WTC11 (cell line): ENCODE data around the gene CBFA2T3. TPM values are rescaled to one million over a fixed set of nuclear protein-coding genes. Genes with fewer than 3 reads are reported as not detected.

Experiments used
- ATAC-seq: fragments of 200-7000 bp; cut with Tn5 transposase; 2 replicates; pipeline ENCODE4 v1.10.0; 2021; ENCODE audit warnings: mild to moderate bottlenecking, moderate library complexity
- CTCF ChIA-PET: fragments of 300-600 bp; sonication (Branson Sonifier 250); formaldehyde crosslinking; loops from one replicate; lab custom pipeline; 2021; ENCODE audit warnings: antibody characterized with exemption; lab: Charles Lee
- POLR2A ChIA-PET: fragments of 350-600 bp; sonication (Branson Sonifier 250); formaldehyde crosslinking; loops from one replicate; lab custom pipeline; 2021; ENCODE audit warnings: antibody characterized with exemption; lab: Charles Lee
- DNase-seq: peaks from one replicate; pipeline ENCODE4 v3.0.0; 2021; ENCODE audit warnings: low spot score
- H3K27ac Mint-ChIP-seq: 2 replicates; pipeline ENCODE4 v1.8.0; 2021; ENCODE audit warnings: mixed read lengths
- H3K27me3 Mint-ChIP-seq: 2 replicates; pipeline ENCODE4 v1.8.0; 2021; ENCODE audit warnings: low read depth, mild to moderate bottlenecking, moderate library complexity, mixed read lengths
- H3K36me3 Mint-ChIP-seq: 2 replicates; pipeline ENCODE4 v1.8.0; 2021; ENCODE audit warnings: mixed read lengths
- H3K4me1 Mint-ChIP-seq: 2 replicates; pipeline ENCODE4 v1.8.0; 2022; ENCODE audit warnings: mixed read lengths
- H3K4me3 Mint-ChIP-seq: 2 replicates; pipeline ENCODE4 v1.8.0; 2021; ENCODE audit warnings: mild to moderate bottlenecking, moderate library complexity, mixed read lengths
- H3K9me3 Mint-ChIP-seq: 2 replicates; pipeline ENCODE4 v1.8.0; 2021; ENCODE audit warnings: mixed read lengths
- ATF6 ChIP-seq: sonication (generic); formaldehyde crosslinking; IDR thresholded peaks from 2 replicates; pipeline ENCODE4 v1.8.1; 2023; ENCODE audit warnings: mild to moderate bottlenecking, missing genetic modification reagents
- CREB1 ChIP-seq: sonication (generic); formaldehyde crosslinking; IDR thresholded peaks from 2 replicates; pipeline ENCODE4 v1.8.0; 2023; ENCODE audit warnings: mild to moderate bottlenecking, missing genetic modification reagents
- E2F5 ChIP-seq: sonication (generic); formaldehyde crosslinking; IDR thresholded peaks from 2 replicates; pipeline ENCODE4 v1.8.1; 2022; ENCODE audit warnings: mild to moderate bottlenecking, moderate library complexity, missing genetic modification reagents
- ELF4 ChIP-seq: sonication (generic); formaldehyde crosslinking; IDR thresholded peaks from 2 replicates; pipeline ENCODE4 v1.8.1; 2022; ENCODE audit warnings: low read depth, mild to moderate bottlenecking, moderate library complexity, missing genetic modification reagents
- GRHL2 ChIP-seq: fragments of 250-450 bp; sonication (Bioruptor Pico); IDR thresholded peaks from 2 replicates; pipeline ENCODE4 v1.8.0; 2022; ENCODE audit warnings: mild to moderate bottlenecking, moderate library complexity; ENCODE audit not compliant: insufficient replicate concordance, severe bottlenecking
- HMGXB4 ChIP-seq: sonication (generic); formaldehyde crosslinking; IDR thresholded peaks from 2 replicates; pipeline ENCODE4 v1.8.1; 2023; ENCODE audit warnings: mild to moderate bottlenecking, moderate library complexity, missing genetic modification reagents
- KAT7 ChIP-seq: sonication (generic); formaldehyde crosslinking; IDR thresholded peaks from 2 replicates; pipeline ENCODE4 v1.8.1; 2023; ENCODE audit warnings: missing genetic modification reagents, mild to moderate bottlenecking, borderline replicate concordance
- NR2C2 ChIP-seq: sonication (generic); formaldehyde crosslinking; IDR thresholded peaks from 2 replicates; pipeline ENCODE4 v1.8.0; 2022; ENCODE audit warnings: mild to moderate bottlenecking, missing genetic modification reagents
- NR3C1 ChIP-seq: sonication (generic); formaldehyde crosslinking; conservative IDR thresholded peaks from 2 replicates; pipeline ENCODE4 v1.8.1; 2023; ENCODE audit warnings: low read depth, mild to moderate bottlenecking, missing genetic modification reagents
- PRDM15 ChIP-seq: sonication (generic); formaldehyde crosslinking; IDR thresholded peaks from 2 replicates; pipeline ENCODE4 v1.8.0; 2022; ENCODE audit warnings: missing genetic modification reagents
- SMAD3 ChIP-seq: sonication (generic); formaldehyde crosslinking; IDR thresholded peaks from 2 replicates; pipeline ENCODE4 v1.8.0; 2022; ENCODE audit warnings: missing genetic modification reagents, mild to moderate bottlenecking, borderline replicate concordance
- STAT6 ChIP-seq: sonication (generic); formaldehyde crosslinking; conservative IDR thresholded peaks from 2 replicates; pipeline ENCODE4 v1.8.1; 2023; ENCODE audit warnings: mild to moderate bottlenecking, low read depth, missing genetic modification reagents, moderate library complexity
- TEAD1 ChIP-seq: sonication (generic); formaldehyde crosslinking; IDR thresholded peaks from 2 replicates; pipeline ENCODE4 v1.8.0; 2022; ENCODE audit warnings: mild to moderate bottlenecking, missing genetic modification reagents
- ZBTB43 ChIP-seq: sonication (generic); formaldehyde crosslinking; IDR thresholded peaks from 2 replicates; pipeline ENCODE4 v1.8.1; 2023; ENCODE audit warnings: mild to moderate bottlenecking, missing genetic modification reagents
- ZMAT4 ChIP-seq: fragments of 250-450 bp; sonication (Bioruptor Pico); IDR thresholded peaks from 2 replicates; pipeline ENCODE4 v1.9.0; 2021; ENCODE audit warnings: mild to moderate bottlenecking
- ZNF121 ChIP-seq: sonication (generic); formaldehyde crosslinking; IDR thresholded peaks from 2 replicates; pipeline ENCODE4 v1.8.0; 2023; ENCODE audit warnings: missing genetic modification reagents
- ZNF232 ChIP-seq: sonication (generic); formaldehyde crosslinking; IDR thresholded peaks from 2 replicates; pipeline ENCODE4 v1.8.0; 2022; ENCODE audit warnings: mild to moderate bottlenecking, missing genetic modification reagents
- ZNF671 ChIP-seq: fragments of 250-450 bp; sonication (Bioruptor Pico); IDR thresholded peaks from 2 replicates; pipeline ENCODE4 v1.8.0; 2021; ENCODE audit warnings: mild to moderate bottlenecking
- total RNA-seq: library from RNA; stranded (reverse); gene quantifications from 3 replicates; pipeline ENCODE4 v1.2.3, GENCODE V29; 2021

Gene CBFA2T3
- total RNA-seq, 1 experiment from 2014 or later, result 2.6 TPM

- no peak overlapping the region for H3K4me3 Mint-ChIP-seq
- no peaks in the 10 kb centered on the region for H3K36me3 Mint-ChIP-seq
- TF ChIP-seq ZNF671 (CRISPR knock-in tag), result no peak
- no peak for TF ChIP-seq ELF4 (CRISPR knock-in tag)
- TF ChIP-seq ZNF232 (CRISPR knock-in tag), result no peak
- no peak for TF ChIP-seq NR2C2 (CRISPR knock-in tag)
- TF ChIP-seq ZBTB43 (CRISPR knock-in tag), result no peak
- no peak for TF ChIP-seq PRDM15 (CRISPR knock-in tag)
- no peak for TF ChIP-seq STAT6
- no peak for TF ChIP-seq ZNF121 (CRISPR knock-in tag)
- DNase-seq, result no peak
- no peak for ATAC-seq
- no peak overlapping the region for H3K27ac Mint-ChIP-seq
- POLR2A ChIA-PET, result no interaction called here
- CTCF ChIA-PET, result no interaction called here
- peaks cover 8% of the 10 kb centered on the region for H3K9me3 Mint-ChIP-seq
- H3K27me3 Mint-ChIP-seq, result no peaks in the 10 kb centered on the region
- H3K4me1 Mint-ChIP-seq, result no peaks in the 10 kb centered on the region
Measured at GRCh38 chr16:89025636-89026035, 48.6 kb upstream of the CBFA2T3 start.

GRCh38 chr16:89024546-89025060, 47.6 kb upstream of the CBFA2T3 start:
- peaks cover 8% of the 10 kb centered on the region for H3K9me3 Mint-ChIP-seq
- no peak overlapping the region for H3K4me3 Mint-ChIP-seq
- ATAC-seq, result no peak
- CTCF ChIA-PET, result no interaction called here
- H3K27ac Mint-ChIP-seq, result no peak overlapping the region
- POLR2A ChIA-PET, result no interaction called here
- no peaks in the 10 kb centered on the region for H3K4me1 Mint-ChIP-seq
- H3K36me3 Mint-ChIP-seq, result no peaks in the 10 kb centered on the region
- no peaks in the 10 kb centered on the region for H3K27me3 Mint-ChIP-seq
- DNase-seq, result peak; percentile 6
- TF ChIP-seq NR3C1, result no peak
- TF ChIP-seq SMAD3 (CRISPR knock-in tag), result no peak
- no peak for TF ChIP-seq PRDM15 (CRISPR knock-in tag)
- TF ChIP-seq ATF6 (CRISPR knock-in tag), result no peak
- no peak for TF ChIP-seq HMGXB4 (CRISPR knock-in tag)
- no peak for TF ChIP-seq KAT7 (CRISPR knock-in tag)
- no peak for TF ChIP-seq ZMAT4
- TF ChIP-seq E2F5 (CRISPR knock-in tag), result no peak
- TF ChIP-seq ELF4 (CRISPR knock-in tag), result no peak
- TF ChIP-seq CREB1, result no peak
- no peak for TF ChIP-seq TEAD1 (CRISPR knock-in tag)
- TF ChIP-seq GRHL2 (CRISPR knock-in tag), result no peak
